Progenitor cell of endocrine pancreas (in vitro differentiated cells): ENCODE measurements around the gene KIAA1755. TPM values are rescaled to one million over a fixed set of nuclear protein-coding genes. Genes with fewer than 3 reads are reported as not detected.

Experiments used
- DNase-seq: peaks from one replicate; pipeline ENCODE4 v3.0.0; 2021; ENCODE audit warnings: low spot score; ENCODE audit not compliant: unreplicated experiment
- H3K27ac Mint-ChIP-seq: 2 replicates; pipeline ENCODE4 v1.8.0; 2021; ENCODE audit warnings: mild to moderate bottlenecking, moderate library complexity, mixed read lengths
- H3K27me3 Mint-ChIP-seq: 2 replicates; pipeline ENCODE4 v1.8.0; 2021; ENCODE audit warnings: mixed read lengths
- H3K36me3 Mint-ChIP-seq: 2 replicates; pipeline ENCODE4 v1.8.0; 2022; ENCODE audit warnings: mixed read lengths; ENCODE audit not compliant: insufficient read depth
- H3K4me1 Mint-ChIP-seq: 2 replicates; pipeline ENCODE4 v1.8.0; 2021; ENCODE audit warnings: low read depth, mixed read lengths
- H3K4me3 Mint-ChIP-seq: 2 replicates; pipeline ENCODE4 v1.8.0; 2021; ENCODE audit warnings: low read depth, mild to moderate bottlenecking, moderate library complexity, mixed read lengths
- H3K9me3 Mint-ChIP-seq: 2 replicates; pipeline ENCODE4 v1.8.0; 2021; ENCODE audit warnings: low read depth, mixed read lengths
- total RNA-seq: library from RNA; stranded (reverse); gene quantifications from 2 replicates; pipeline ENCODE4 v1.2.1, GENCODE V29; 2021
- TF ChIP-seq, protein P1 (sequence below): fragments of 200-600 bp; sonication (generic); IDR thresholded peaks from one replicate; pipeline ENCODE4 v1.5.0; 2021; ENCODE audit warnings: antibody characterized with exemption, mild to moderate bottlenecking; ENCODE audit not compliant: unreplicated experiment

Gene KIAA1755
- total RNA-seq, 1 donor from 2014 or later, result 0.29 TPM

DNA sequence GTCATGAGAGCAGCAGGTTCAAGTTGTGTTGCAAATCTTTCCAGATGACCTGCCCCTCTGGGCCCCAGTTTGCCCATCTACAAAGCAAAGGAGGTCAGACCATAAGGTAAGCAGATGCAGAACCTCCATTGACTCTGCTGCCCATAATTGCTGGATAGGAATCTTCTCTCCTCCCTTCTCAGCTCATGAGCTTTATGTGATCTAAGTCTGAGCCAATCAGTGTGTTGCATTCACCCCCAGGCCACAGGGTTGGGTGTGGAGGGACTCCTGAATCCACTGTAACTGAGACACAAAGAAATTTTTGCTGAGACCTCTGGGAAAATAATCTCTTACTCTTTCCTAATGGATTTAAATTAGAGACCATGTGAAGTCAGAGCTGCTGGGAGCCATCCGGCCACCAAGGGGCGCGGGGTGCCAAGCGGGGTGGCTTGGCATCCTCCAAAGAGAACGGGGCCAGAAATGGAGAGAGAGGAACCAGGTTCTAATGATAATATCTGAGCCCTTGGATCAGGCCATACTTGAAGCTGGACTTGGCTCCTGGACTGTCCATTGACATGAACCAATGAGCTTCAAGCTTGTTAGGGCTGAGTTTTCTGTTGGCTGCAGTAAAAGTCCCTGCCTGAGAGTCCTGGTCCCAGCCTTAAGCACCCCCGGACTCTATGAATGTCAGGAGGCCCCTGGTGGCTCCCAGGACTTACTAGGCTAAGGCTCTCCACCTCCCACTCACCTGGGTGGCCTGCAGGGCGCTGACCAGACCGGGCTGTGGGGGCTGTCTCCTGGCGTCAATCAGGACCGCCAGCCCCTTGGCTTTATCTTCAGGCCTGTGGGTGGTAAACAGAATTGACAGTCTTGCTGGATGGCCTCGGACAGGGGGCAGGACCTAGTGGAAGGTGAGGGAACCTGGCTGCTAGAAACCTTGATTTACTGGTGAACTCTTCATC is 32.8 kb downstream of the KIAA1755 start:
- Mint-ChIP-seq H3K4me3 (no peak overlapping the region), H3K27me3 (peaks cover 2% of the 10 kb centered on the region), H3K36me3 (no peaks in the 10 kb centered on the region), H3K4me1 (no peaks in the 10 kb centered on the region), H3K27ac (no peak overlapping the region), H3K9me3 (no peaks in the 10 kb centered on the region)
- DNase-seq, result no peak
- TF ChIP-seq, protein P1, sequence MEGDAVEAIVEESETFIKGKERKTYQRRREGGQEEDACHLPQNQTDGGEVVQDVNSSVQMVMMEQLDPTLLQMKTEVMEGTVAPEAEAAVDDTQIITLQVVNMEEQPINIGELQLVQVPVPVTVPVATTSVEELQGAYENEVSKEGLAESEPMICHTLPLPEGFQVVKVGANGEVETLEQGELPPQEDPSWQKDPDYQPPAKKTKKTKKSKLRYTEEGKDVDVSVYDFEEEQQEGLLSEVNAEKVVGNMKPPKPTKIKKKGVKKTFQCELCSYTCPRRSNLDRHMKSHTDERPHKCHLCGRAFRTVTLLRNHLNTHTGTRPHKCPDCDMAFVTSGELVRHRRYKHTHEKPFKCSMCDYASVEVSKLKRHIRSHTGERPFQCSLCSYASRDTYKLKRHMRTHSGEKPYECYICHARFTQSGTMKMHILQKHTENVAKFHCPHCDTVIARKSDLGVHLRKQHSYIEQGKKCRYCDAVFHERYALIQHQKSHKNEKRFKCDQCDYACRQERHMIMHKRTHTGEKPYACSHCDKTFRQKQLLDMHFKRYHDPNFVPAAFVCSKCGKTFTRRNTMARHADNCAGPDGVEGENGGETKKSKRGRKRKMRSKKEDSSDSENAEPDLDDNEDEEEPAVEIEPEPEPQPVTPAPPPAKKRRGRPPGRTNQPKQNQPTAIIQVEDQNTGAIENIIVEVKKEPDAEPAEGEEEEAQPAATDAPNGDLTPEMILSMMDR, result no peak

DNA sequence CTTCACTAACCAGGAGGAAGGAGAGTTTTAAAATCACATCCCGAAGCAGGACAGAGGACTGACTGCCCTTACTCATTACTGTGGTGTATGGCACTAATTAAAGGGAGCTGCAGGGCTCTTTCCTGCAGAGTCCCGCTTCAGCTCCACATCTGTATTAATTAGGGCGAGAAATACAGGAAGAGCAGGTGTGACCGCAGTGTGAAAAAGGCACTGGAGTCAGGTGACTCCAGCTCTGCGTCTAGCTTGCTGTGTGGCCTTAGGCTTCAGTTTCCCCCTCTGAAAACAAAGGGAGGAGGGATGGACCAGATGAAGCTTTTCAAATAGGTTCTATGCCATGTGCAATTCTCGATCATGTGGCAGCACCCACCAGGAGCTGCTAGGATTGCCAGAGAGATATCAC is 34.0 kb downstream of the KIAA1755 start:
- Mint-ChIP-seq H3K36me3 (no peaks in the 10 kb centered on the region), H3K9me3 (no peaks in the 10 kb centered on the region)

GRCh38 chr20:38225900-38226263 is 34.7 kb downstream of the KIAA1755 start:
- DNase-seq, result no peak
- Mint-ChIP-seq H3K4me1 (no peaks in the 10 kb centered on the region), H3K27ac (no peak overlapping the region), H3K36me3 (no peaks in the 10 kb centered on the region), H3K27me3 (peaks cover 7% of the 10 kb centered on the region), H3K9me3 (no peaks in the 10 kb centered on the region), H3K4me3 (no peak overlapping the region)
- TF ChIP-seq, protein P1, result no peak

More for the DNA sequence above, 34.0 kb downstream of the KIAA1755 start:
- Mint-ChIP-seq H3K4me3 (no peak overlapping the region), H3K4me1 (no peaks in the 10 kb centered on the region), H3K27me3 (peaks cover 5% of the 10 kb centered on the region), H3K27ac (no peak overlapping the region)
- no peak for DNase-seq
- TF ChIP-seq, protein P1, result no peak

- Mint-ChIP-seq H3K4me3 (no peak overlapping the region), H3K4me1 (no peaks in the 10 kb centered on the region), H3K9me3 (no peaks in the 10 kb centered on the region), H3K36me3 (no peaks in the 10 kb centered on the region), H3K27me3 (peaks cover 7% of the 10 kb centered on the region), H3K27ac (no peak overlapping the region)
- TF ChIP-seq, protein P1, result no peak
- no peak for DNase-seq
These were observed 35.2 kb downstream of the KIAA1755 start for GRCh38 chr20:38225240-38225899.

- Mint-ChIP-seq H3K36me3 (no peaks in the 10 kb centered on the region), H3K4me3 (no peak overlapping the region)
These were observed 36.0 kb downstream of the KIAA1755 start for GRCh38 chr20:38224531-38224930.

More at GRCh38 chr20:38224531-38224930, 36.0 kb downstream of the KIAA1755 start:
- Mint-ChIP-seq H3K9me3 (no peaks in the 10 kb centered on the region), H3K4me1 (no peaks in the 10 kb centered on the region), H3K27ac (no peak overlapping the region), H3K27me3 (peaks cover 7% of the 10 kb centered on the region)
- no peak for DNase-seq
- TF ChIP-seq, protein P1, result no peak
